Epithelial cell of esophagus (primary cell): ENCODE results near the gene SH2D6.

Experiments
- DNase-seq: peaks from one replicate; pipeline ENCODE4 v3.0.0; 2010; ENCODE audit warnings: low read depth
- H3K4me3 ChIP-seq: 2 replicates; pipeline ENCODE4 v1.5.1; 2011; ENCODE audit warnings: mild to moderate bottlenecking, low read length, control low read depth
- TF ChIP-seq, protein P1 (sequence below): IDR thresholded peaks from 2 replicates; pipeline ENCODE4 v1.5.1; 2011; ENCODE audit warnings: low read depth, mild to moderate bottlenecking, low read length, control low read depth, inconsistent platforms; ENCODE audit not compliant: insufficient read depth; ENCODE audit errors: missing control alignments

SH2D6 gene

DNA sequence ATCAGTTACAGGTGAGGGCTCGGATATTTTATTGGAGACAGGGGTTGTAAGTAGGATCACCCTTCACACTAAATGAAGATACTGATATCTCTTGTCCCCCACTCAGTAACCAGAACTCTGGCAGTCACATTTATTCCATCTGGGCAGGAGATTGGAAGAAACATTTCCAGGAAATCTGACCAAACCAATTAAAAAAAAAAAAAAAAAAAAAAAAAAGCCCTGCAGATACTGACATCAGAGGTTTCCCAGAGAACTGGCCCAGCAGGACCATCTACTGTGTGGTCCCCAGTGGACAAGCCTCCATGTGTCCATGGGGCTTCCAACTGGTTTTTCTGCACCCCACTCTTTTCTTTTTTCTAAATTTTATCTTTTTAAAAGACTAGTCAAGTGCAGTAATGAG lies 41.3 kb downstream of the SH2D6 start:
- TF ChIP-seq, protein P1, sequence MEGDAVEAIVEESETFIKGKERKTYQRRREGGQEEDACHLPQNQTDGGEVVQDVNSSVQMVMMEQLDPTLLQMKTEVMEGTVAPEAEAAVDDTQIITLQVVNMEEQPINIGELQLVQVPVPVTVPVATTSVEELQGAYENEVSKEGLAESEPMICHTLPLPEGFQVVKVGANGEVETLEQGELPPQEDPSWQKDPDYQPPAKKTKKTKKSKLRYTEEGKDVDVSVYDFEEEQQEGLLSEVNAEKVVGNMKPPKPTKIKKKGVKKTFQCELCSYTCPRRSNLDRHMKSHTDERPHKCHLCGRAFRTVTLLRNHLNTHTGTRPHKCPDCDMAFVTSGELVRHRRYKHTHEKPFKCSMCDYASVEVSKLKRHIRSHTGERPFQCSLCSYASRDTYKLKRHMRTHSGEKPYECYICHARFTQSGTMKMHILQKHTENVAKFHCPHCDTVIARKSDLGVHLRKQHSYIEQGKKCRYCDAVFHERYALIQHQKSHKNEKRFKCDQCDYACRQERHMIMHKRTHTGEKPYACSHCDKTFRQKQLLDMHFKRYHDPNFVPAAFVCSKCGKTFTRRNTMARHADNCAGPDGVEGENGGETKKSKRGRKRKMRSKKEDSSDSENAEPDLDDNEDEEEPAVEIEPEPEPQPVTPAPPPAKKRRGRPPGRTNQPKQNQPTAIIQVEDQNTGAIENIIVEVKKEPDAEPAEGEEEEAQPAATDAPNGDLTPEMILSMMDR: no peak
- H3K4me3 ChIP-seq: no peak overlapping the region
- DNase-seq: no peak

DNA sequence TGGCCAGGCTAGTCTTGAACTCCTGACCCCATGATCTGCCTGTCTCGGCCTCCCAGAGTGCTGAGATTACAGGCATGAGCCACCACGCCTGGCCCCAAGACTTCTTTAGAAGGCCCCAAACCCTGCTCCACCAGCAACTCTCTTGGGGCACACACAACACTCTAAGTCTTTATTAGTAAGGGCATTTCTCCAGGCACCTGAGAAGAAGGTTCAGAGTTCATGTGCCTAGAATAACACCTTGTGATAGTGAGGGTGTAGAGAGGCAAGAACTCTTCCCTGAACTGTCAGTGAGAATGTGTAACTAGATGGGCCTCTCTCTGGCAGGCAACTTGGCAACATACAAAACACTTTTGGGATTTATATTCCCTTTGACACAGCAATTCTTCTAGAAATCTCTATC lies 43.8 kb downstream of the SH2D6 start:
- no peak for DNase-seq
- H3K4me3 ChIP-seq: no peak overlapping the region
- TF ChIP-seq, protein P1: no peak

DNA sequence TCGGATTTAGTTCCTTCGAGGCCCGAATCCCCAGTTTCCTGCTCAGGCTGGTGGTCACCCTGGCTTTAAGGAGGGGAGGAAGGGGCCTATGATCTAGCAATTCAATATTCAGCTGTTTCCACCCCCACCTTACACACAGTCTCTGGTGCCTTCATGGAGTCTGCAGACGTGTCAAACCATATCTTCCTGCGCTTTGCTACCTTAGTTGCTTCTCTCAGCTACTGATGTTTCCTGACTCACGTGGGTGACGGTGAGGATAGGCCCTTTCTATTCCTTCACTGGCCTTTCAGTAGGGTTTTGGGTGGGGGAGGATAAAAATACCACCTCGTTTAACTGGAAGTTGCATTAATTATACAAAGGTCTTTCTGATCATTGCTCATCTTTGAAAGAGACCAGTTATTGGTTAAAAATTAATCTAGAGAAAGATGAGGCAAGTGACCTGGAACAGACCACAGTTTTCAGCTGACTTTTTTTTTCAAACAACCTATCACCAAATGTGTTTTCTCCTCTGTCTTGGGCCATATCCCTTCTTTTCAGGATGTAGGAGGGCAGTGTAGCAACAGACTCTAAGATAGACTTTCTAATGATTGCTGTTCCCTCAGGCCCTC lies 49.7 kb downstream of the SH2D6 start:
- DNase-seq: no peak
- TF ChIP-seq, protein P1: no peak
- H3K4me3 ChIP-seq: no peak overlapping the region

DNA sequence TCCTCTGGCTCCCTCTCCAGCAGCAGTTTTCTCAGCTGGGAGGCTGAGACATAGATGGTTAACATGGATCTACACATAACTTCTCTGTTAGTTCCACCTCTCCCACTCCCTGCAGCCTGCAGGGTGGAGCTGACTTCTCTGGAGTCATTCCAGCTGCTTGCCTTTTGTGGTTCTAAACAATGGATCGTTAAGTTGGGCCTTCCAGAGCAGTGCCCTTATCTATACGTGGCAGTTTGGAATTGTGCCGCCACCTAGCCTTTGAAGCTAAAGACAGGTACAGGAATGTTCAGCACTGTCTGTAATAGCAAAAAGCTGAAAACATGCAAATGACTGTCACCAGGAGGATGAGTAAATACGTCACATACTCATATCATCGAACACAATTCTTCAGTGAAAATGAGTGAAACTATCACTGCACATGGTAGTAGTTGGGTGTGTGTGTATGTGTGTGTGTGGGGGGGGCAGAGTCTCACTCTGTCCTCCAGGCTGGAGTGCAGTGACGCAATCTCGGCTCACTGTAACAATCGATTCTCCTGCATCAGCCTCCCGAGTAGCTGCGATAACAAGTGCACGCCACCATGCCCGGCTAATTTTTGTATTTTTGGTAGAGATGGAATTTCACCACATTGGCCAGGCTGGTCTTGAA lies 50.3 kb downstream of the SH2D6 start:
- peak; percentile 63 for DNase-seq
- TF ChIP-seq, protein P1: no peak
- no peak overlapping the region for H3K4me3 ChIP-seq

DNA sequence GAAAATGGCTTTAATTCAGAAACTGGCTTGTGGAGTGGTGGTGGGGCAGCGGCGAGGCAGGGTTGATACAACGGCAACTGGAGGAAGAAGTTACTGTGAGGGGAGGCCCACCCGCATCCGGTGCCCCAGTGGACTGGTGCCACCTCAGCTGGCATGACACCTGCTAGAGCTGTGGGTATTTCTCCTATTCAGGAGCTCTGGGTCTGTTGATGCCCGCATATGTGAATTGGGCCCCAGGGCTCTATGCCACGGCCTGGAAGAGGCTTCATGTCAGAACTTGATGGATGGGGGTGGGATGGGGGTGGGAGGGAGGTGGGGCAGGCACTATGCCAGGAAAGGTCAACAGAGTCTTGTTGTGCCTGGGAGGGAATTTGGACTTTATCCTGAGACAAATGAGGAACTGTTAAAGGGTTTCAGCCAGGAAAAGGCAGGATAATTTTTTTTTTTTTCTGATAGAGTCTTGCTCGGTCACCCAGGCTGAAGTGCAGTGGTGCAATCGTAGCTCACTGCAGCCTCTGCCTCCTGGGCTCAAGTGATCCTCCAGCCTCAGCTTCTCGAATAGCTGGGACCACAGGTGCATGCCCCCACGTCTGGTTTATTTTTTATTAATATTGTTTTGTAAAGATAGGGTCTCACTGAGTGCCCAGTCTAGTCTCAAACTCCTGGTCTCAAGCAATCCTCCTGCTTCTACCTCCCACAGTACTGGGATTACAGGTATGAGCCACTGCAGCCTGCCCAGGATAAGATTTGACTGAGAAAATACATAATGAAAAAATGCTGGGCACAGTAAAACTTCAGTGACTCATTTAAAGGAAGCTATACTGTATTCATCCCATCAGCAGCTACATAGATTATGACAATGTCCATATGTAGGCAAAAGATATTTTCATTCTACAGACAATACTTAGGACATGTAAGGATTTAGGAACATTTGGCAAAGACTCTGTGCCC lies 52.6 kb downstream of the SH2D6 start:
- peak; percentile 81 for DNase-seq
- TF ChIP-seq, protein P1: no peak
- H3K4me3 ChIP-seq: no peak overlapping the region

DNA sequence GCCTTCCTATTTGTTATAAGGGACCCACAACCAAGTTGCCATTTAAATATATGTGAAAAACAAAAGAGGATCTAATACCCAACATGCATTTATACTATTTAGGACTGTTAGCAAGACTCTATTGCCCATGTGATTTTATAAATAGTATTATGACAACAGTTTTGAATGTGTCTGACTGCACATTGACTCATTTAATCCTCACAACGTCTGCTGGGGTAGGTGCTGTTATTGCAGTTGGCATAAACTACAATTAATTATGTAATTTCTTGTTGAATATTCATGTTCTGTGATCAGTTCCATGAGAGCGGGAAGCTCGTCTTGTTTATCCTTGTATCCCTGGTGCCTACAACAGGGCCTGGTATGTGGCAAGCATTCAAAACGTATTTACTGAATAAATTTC lies 53.7 kb downstream of the SH2D6 start:
- TF ChIP-seq, protein P1: no peak

More for the DNA sequence above, 53.7 kb downstream of the SH2D6 start:
- no peak overlapping the region for H3K4me3 ChIP-seq
- DNase-seq: peak; percentile 75
